ENCODE data around the gene BHLHE41.

Gene BHLHE41

DNA sequence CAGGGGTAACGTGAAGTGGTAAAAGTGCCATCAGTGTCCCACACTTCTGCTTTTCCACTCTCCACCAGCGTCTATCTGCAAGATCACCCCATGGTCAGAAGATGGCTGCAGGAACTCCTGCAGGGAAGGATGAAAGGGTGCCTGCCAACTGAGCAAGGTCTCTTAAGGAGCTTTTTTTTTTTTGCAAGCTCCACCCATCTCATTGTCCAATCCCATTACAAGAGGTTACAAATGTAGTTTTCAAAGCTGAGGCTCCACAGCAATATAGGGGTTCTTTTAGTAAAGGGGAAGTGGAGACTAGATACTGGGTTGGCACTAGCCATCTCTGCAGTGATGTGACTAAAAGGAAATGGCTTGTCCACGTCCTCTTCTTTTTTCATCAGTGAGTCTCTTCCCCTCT lies 5.9 kb upstream of the BHLHE41 start:
- Histone ChIP-seq H3K36me3 (ENCODE audit: control insufficient read depth, insufficient read depth, low read length) (no peaks in the 10 kb centered on the region), H3K4me3 (ENCODE audit: low read length) (no peak overlapping the region), H3K9ac (ENCODE audit: low read length) (no peak overlapping the region), H3K4me1 (ENCODE audit: control insufficient read depth, insufficient read depth, low read length) (peaks cover 9% of the 10 kb centered on the region), H3K27me3 (ENCODE audit: control insufficient read depth, insufficient read depth, low read length) (no peaks in the 10 kb centered on the region), H3K27ac (ENCODE audit: low read depth, low read length) (no peak overlapping the region)

DNA sequence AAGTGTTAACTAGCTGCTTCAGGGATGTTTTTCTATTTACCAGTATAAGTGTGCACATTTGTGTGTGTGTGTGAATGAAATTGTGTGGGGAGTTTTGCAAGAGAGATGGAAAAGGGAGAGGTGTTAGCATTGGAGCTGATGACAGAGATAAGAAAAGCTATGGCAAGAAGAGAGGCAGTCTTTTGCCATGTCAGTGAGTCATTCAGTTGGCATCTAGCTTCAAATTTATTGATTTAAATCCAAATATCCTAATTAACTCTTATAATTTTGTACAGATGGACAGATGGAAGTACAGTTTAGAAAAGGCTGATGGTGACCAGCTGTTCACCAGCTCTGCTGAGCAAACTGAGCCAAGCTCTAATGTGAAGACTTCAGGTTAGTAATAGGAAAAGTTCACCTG lies 3.3 kb upstream of the BHLHE41 start:
- H3K36me3 ChIP-seq (ENCODE audit: control insufficient read depth, insufficient read depth, low read length) = no peaks in the 10 kb centered on the region
- H3K4me1 ChIP-seq (ENCODE audit: control insufficient read depth, insufficient read depth, low read length) = peaks cover 6% of the 10 kb centered on the region
- no peaks in the 10 kb centered on the region for H3K27me3 ChIP-seq (ENCODE audit: control insufficient read depth, insufficient read depth, low read length)
- no peak overlapping the region for H3K4me3 ChIP-seq (ENCODE audit: low read length)
- H3K27ac ChIP-seq (ENCODE audit: low read depth, low read length) = no peak overlapping the region
- H3K9ac ChIP-seq (ENCODE audit: low read length) = no peak overlapping the region

DNA sequence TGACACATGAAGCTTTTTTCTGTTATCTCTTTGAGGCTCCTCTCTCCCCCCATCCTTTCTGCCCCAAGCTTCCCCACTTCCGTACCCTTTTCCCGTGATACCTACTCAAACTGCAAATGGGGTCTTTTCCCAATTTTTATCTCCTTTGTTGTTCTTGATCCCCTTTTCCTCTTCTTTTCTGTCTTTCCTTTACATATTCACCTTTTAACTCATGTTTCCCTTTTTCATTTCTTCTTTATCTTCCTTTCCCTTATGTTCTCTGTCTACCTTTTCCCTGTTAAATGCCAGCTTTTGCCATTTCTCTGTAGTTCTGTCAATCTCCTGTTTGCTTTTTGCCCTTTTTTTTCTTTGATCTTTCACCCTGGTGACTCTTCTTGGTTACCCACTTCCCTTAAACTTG lies 2.6 kb upstream of the BHLHE41 start:
- H3K4me3 ChIP-seq (ENCODE audit: low read length) = no peak overlapping the region
- peaks cover 6% of the 10 kb centered on the region for H3K4me1 ChIP-seq (ENCODE audit: control insufficient read depth, insufficient read depth, low read length)
- no peaks in the 10 kb centered on the region for H3K27me3 ChIP-seq (ENCODE audit: control insufficient read depth, insufficient read depth, low read length)
- peak overlapping the region; percentile 86 for H3K27ac ChIP-seq (ENCODE audit: low read depth, low read length)
- H3K9ac ChIP-seq (ENCODE audit: low read length) = no peak overlapping the region
- no peaks in the 10 kb centered on the region for H3K36me3 ChIP-seq (ENCODE audit: control insufficient read depth, insufficient read depth, low read length)

DNA sequence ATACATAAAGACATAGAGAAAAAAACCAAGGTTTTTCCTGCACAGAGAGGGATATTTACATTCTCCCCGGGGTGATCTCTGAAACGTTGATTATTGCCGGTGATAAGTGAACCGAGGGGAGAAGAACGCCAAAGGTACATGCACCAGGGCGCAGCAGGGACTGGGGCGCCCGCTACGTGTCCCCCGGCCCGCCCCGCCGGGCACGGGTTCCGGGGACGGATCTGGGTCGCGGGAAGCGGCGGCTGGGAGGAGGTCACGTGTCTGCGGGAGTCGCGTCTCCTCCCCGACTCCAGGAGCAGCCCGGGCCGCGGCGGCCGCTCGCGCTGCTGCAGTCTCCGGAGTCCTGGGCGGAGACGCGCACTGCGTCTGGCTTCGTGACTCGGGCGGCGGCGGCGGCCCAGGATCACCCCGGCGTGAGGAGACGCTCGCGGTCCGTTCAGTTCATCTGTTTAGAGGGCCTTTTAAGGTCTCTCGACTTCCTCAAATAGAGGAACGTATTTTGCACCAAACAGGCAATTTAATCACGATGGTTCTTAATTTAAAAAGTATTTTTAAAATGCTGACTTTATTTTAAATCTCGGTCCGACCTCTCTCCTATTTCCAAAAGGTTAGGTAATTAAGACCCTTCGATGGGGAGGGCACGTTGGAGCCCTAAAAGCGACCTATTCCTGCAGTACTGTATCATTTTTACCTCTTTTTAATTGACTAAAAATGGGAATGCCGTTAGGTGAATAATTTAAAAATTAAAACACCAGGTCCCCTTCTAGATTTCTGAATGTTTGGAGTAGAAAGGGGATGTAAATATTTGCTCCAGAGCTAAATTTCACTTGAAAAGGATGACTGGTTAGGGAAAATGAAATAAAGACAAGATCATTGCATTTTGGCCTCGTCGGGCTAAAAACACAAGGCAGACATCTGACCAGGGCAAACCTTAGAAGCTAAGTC lies 1.8 kb upstream of the BHLHE41 start:
- Histone ChIP-seq H3K27me3 (ENCODE audit: control insufficient read depth, insufficient read depth, low read length) (no peaks in the 10 kb centered on the region), H3K4me3 (ENCODE audit: low read length) (peak overlapping the region; percentile 70), H3K9ac (ENCODE audit: low read length) (peak overlapping the region; percentile 51)

DNA sequence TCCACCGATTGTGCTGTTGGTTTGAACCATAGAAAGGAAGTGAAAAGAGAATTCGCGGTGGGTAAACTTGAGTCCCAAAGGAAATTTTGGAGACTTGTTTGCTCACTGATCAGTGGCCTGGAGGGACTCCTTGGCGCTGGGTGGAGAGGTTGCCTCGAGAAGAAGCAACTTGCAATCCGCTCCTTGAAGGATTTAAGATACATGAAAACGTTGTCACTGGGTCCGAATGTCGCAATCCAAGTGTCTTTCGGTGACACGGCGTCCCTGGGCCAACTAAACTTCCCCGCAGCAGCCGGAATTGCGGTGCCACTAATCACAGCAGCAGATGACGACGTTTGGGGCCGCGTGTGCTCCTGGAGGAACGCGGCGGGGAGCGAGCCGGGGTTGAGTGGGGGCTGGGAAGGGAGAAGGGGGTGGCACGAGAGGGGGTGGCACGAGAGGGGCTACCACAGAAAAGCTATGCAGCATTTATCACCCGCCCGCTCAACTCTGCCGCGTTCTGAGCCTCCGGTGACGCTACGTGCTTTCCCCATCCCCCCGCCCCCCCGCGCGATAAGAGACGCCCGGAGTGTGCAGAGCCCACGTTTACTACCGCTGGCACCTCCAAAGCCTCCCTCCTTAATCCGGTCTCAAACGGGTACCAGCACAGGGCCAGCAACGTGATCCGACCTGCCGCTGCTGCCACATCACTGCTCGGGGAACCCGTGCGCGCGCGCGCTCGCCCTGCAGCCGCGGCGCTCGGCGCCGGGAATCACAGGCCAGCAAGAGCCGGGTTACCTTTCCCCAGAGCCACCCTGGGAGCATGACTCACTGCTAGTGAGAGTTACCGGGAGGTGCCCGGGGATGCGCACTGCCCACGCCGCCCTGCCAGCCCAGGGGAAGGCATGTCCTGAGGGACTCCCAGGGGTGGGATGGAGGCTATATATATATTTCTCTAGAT lies 833 bp upstream of the BHLHE41 start:
- Histone ChIP-seq H3K27me3 (ENCODE audit: control insufficient read depth, insufficient read depth, low read length) (no peaks in the 10 kb centered on the region), H3K9ac (ENCODE audit: low read length) (peak overlapping the region; percentile 79), H3K4me1 (ENCODE audit: control insufficient read depth, insufficient read depth, low read length) (peaks cover 8% of the 10 kb centered on the region), H3K36me3 (ENCODE audit: control insufficient read depth, insufficient read depth, low read length) (no peaks in the 10 kb centered on the region), H3K27ac (ENCODE audit: low read depth, low read length) (peak overlapping the region; percentile 86), H3K4me3 (ENCODE audit: low read length) (peak overlapping the region; percentile 70)

More for the DNA sequence above, 1.8 kb upstream of the BHLHE41 start:
- Histone ChIP-seq H3K36me3 (ENCODE audit: control insufficient read depth, insufficient read depth, low read length) (no peaks in the 10 kb centered on the region), H3K4me1 (ENCODE audit: control insufficient read depth, insufficient read depth, low read length) (peaks cover 6% of the 10 kb centered on the region), H3K27ac (ENCODE audit: low read depth, low read length) (peak overlapping the region; percentile 86)

DNA sequence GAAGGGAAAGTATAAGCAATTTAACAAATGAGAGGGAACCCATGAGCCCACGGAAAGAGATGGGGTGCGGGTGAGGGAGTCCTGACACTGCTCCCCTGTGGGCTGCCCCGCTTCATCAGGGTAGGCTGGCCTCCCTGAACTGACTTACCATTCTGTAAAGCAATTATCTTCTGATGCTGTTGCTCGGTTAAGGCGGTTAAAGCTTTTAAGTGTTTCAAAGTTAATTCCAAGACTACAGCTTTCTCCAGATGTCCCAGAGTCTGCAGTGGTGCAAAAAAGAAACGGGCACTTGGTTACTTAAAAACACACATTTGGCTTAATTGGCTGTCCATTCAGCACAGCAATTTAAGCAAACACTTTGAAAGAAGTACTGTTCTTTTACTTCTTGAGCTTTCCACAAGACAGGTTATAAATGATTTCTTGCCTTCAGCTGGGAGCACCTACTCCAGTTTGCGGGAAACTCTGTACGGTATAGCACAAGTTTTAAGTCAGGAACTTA lies 1.3 kb downstream of the BHLHE41 start:
- Histone ChIP-seq H3K9ac (ENCODE audit: low read length) (peak overlapping the region; percentile 25), H3K27ac (ENCODE audit: low read depth, low read length) (peak overlapping the region; percentile 86), H3K27me3 (ENCODE audit: control insufficient read depth, insufficient read depth, low read length) (no peaks in the 10 kb centered on the region), H3K4me3 (ENCODE audit: low read length) (peak overlapping the region; percentile 70), H3K36me3 (ENCODE audit: control insufficient read depth, insufficient read depth, low read length) (no peaks in the 10 kb centered on the region), H3K4me1 (ENCODE audit: control insufficient read depth, insufficient read depth, low read length) (peaks cover 18% of the 10 kb centered on the region)

DNA sequence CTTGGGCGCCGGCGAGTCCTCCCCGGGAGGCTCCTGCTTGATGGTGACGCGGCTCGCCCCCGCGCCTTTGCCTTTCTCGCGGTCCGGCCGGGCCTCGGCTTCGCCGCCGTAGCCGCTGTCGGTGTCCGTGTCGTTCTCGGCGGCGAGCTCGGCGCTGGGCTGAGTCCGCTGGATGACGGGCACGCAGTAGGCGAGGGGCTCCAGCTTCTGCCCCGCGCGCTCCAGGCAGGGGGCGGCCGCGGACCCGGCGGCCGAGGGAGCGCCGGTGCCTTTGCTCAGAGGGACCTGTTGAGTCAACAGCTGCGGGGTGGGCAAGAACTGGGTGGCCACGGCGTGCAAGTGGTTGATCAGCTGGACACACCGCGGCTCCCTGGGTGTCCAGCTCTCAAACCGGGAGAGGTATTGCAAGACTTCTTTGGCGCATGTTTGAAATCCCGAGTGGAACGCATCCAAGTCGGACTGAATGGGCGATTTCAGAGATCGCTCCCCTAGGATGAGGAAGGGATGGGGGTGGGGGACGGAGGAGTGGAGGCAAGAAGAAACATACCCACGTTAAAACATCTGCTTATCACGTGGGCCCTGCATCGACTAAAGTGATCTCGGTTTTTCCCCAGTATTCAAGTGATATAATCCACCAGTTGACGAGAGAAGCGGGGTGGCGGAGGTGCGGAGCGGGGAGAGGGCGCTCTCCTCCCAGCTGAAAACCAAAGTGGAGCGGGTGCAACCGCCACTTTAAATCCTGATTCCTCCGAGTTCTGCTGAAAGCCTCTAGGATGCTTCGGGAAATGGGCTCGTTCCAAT lies 2.0 kb downstream of the BHLHE41 start:
- Histone ChIP-seq H3K4me1 (ENCODE audit: control insufficient read depth, insufficient read depth, low read length) (peaks cover 21% of the 10 kb centered on the region), H3K27me3 (ENCODE audit: control insufficient read depth, insufficient read depth, low read length) (no peaks in the 10 kb centered on the region), H3K9ac (ENCODE audit: low read length) (peak overlapping the region; percentile 25), H3K27ac (ENCODE audit: low read depth, low read length) (peak overlapping the region; percentile 86), H3K36me3 (ENCODE audit: control insufficient read depth, insufficient read depth, low read length) (no peaks in the 10 kb centered on the region), H3K4me3 (ENCODE audit: low read length) (peak overlapping the region; percentile 70)

DNA sequence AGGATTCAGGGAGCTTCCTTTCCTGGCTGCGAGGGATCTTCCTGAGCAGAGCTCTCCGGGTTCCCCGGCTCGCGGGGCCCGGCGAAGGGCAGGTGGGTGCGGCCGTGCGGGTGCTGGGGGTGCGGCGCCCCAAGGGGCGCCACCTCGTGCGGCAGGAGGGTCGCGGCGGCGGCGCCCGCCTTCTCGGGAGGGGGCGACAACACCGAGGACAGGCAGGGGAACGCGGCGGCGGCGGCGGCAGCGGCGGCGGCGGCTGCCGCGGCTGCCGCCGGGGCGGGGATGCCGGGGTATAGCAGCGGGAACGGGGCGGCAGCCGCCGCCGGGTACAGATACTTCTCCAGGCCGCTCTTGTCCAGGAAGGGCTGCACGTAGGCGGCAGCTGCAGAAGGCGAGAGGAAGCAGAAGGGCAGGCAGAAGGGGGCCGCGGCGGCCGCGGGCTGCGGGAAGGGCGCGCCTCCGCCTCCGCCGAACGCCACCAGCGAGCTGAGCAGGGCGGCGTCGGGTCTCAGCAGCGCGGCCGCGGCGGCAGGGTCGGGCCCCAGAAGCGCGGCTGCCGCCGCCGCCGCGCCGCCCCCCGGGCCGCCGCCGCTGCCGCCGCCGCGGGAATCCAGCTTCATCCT lies 2.7 kb downstream of the BHLHE41 start:
- Histone ChIP-seq H3K27ac (ENCODE audit: low read depth, low read length) (peak overlapping the region; percentile 86), H3K36me3 (ENCODE audit: control insufficient read depth, insufficient read depth, low read length) (no peaks in the 10 kb centered on the region), H3K27me3 (ENCODE audit: control insufficient read depth, insufficient read depth, low read length) (no peaks in the 10 kb centered on the region), H3K4me1 (ENCODE audit: control insufficient read depth, insufficient read depth, low read length) (peaks cover 19% of the 10 kb centered on the region), H3K9ac (ENCODE audit: low read length) (peak overlapping the region; percentile 35), H3K4me3 (ENCODE audit: low read length) (peak overlapping the region; percentile 70)

DNA sequence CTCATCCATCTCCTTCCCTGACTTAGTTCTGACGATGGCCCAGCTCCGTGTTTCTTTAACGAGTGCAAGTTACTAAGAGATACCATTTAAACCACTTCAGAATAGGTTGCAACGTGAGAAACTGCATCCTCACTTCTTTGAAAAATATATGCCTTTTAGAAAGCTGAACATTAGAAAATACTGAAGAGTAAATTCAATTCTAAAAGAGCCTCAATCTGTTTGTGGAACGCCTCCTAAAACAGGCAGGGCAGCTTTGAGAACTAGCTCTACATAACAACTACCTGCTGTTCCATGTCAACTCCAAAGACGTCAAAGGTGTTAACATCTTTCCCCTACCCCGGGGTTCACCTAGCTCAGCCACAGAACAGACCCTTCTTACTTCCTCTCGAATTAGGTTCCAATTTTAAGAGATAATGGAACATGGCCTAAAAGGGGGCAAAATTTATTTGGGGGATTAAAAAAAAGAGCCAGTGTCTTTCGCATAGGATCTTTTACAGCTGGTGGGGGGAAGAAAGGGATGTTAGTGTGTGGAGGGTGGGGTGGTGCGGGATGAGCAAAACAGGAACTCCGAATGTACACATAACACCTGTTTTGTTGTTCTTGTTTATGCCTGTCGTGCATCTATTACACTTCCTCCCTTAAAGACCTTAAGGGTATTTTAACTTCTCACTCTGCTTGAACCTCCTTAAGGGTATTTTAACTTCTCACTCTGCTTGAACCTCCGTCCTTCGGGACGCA lies 3.3 kb downstream of the BHLHE41 start:
- Histone ChIP-seq H3K36me3 (ENCODE audit: control insufficient read depth, insufficient read depth, low read length) (no peaks in the 10 kb centered on the region), H3K4me1 (ENCODE audit: control insufficient read depth, insufficient read depth, low read length) (peaks cover 15% of the 10 kb centered on the region), H3K27ac (ENCODE audit: low read depth, low read length) (peak overlapping the region; percentile 86), H3K4me3 (ENCODE audit: low read length) (peak overlapping the region; percentile 70), H3K9ac (ENCODE audit: low read length) (peak overlapping the region; percentile 35), H3K27me3 (ENCODE audit: control insufficient read depth, insufficient read depth, low read length) (no peaks in the 10 kb centered on the region)

DNA sequence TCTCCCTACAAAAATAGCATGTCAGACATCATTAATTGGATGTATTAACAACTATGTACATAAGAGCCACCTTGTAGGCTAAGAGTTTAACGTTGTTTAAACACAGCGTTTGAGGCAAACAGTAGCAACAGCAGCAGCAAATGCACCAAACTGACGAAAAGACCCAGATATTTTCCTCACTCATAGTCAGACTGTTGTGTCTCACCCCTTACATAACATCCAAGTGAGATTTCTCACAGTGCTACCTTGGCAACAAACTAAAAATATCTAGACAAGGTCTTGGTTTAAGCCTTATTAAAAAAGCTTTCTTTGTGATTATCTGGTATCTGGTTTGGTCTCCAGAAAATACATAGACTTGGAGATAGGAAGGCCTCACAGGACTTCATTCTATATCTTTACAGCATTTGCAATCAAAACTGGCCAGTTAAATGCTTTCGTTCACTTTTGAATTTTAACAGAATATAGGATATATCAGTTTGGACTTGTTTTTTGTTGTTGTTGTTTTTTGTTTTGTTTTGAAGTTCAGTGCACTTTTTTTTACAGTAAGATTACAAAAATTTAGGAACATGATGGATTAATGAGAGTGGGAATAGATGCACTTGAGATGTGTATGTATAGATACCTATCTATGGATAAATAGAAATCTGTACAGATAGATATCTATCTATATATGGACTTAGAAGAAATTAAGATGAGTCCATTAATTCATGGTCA lies 4.1 kb downstream of the BHLHE41 start:
- Histone ChIP-seq H3K9ac (ENCODE audit: low read length) (no peak overlapping the region), H3K27me3 (ENCODE audit: control insufficient read depth, insufficient read depth, low read length) (no peaks in the 10 kb centered on the region), H3K27ac (ENCODE audit: low read depth, low read length) (peak overlapping the region; percentile 86), H3K4me3 (ENCODE audit: low read length) (no peak overlapping the region), H3K36me3 (ENCODE audit: control insufficient read depth, insufficient read depth, low read length) (no peaks in the 10 kb centered on the region), H3K4me1 (ENCODE audit: control insufficient read depth, insufficient read depth, low read length) (peaks cover 15% of the 10 kb centered on the region)
